Adrenal gland (tissue), 5 donors: ENCODE results near the gene ADAMTS17.

Experiments used
- CTCF ChIP-seq, 6 experiments: fragments of 450-650 bp in 4 of 6; fragments of 200-600 bp in 2 of 6; sonication (generic) in 1 of 6; IDR thresholded peaks; 1 replicate in 5 of 6; 2 replicates in 1 of 6; pipeline versions ENCODE4 v1.5.1 to v1.8.0; 2016 to 2021; ENCODE audit warnings: antibody characterized with exemption in 6 of 6, mild to moderate bottlenecking in 2 of 6, moderate library complexity in 1 of 6
- POLR2A ChIP-seq, 2 donors: fragments of 450-650 bp; IDR thresholded peaks; one replicate each; pipeline ENCODE4 v1.6.1; 2017; ENCODE audit warnings: antibody characterized with exemption in 2 of 2, mild to moderate bottlenecking in 2 of 2, moderate library complexity in 1 of 2
- donor health status: DM: no; HTN: no; CAD: no.

GRCh38 chr15:100285641-100286295 lies 56.0 kb downstream of the ADAMTS17 start:
- no peak for TF ChIP-seq POLR2A (IDR thresholded peaks at IDR 0.05)
- TF ChIP-seq CTCF (IDR thresholded peaks at IDR 0.05), result no peak
